GM20000 (cell line): Measurements from ENCODE around the gene TRIM46.

Source experiments
- DNase-seq: peaks from one replicate; pipeline ENCODE4 v3.0.0; 2012; ENCODE audit warnings: low spot score
- TF ChIP-seq, protein P1 (sequence below): IDR thresholded peaks from 2 replicates; pipeline ENCODE4 v1.5.1; 2012; ENCODE audit warnings: mild to moderate bottlenecking, control low read depth; ENCODE audit errors: extremely low read depth, missing control alignments

TRIM46 gene

DNA sequence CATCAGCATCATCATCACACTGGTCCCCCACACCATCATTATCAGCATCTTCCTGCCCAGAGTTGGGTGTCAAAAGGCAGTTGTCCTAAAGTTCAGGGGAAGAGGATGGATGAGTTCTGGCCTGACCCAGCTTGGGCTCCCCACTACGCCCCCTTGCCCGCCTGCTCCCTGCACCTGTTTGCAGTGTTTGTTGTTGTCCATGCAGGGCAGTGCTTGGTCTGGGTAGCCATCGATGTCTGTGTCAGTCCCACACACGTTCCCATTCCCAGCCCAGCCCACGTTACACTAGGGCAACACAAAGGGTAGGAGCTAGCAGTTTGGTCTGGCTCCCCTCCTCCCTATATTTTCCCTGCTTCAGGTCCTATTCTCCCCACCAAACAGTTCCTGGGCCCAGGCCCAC, 27.3 kb downstream of the TRIM46 start:
- TF ChIP-seq, protein P1, sequence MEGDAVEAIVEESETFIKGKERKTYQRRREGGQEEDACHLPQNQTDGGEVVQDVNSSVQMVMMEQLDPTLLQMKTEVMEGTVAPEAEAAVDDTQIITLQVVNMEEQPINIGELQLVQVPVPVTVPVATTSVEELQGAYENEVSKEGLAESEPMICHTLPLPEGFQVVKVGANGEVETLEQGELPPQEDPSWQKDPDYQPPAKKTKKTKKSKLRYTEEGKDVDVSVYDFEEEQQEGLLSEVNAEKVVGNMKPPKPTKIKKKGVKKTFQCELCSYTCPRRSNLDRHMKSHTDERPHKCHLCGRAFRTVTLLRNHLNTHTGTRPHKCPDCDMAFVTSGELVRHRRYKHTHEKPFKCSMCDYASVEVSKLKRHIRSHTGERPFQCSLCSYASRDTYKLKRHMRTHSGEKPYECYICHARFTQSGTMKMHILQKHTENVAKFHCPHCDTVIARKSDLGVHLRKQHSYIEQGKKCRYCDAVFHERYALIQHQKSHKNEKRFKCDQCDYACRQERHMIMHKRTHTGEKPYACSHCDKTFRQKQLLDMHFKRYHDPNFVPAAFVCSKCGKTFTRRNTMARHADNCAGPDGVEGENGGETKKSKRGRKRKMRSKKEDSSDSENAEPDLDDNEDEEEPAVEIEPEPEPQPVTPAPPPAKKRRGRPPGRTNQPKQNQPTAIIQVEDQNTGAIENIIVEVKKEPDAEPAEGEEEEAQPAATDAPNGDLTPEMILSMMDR = no peak
- no peak for DNase-seq

DNA sequence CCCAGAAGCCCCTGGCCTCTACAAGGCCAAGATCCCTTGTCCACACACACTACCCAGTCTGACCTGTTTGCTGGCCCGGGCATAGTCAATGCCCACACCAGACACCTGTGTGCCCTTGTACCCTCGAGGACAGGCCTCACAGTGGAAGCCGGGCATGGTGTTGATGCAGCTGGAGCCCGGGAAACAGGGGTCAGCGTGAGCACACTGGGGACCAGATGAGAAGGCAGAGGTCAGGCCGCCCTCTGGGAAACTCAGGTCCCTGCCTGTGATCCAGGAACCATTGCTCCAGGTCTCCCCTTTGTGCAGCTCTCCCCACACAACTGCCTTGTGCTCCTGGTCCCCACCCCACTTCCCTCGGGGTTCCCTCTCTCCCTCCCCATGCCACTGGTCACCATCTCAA, 28.5 kb downstream of the TRIM46 start:
- TF ChIP-seq, protein P1 = no peak
- no peak for DNase-seq

DNA sequence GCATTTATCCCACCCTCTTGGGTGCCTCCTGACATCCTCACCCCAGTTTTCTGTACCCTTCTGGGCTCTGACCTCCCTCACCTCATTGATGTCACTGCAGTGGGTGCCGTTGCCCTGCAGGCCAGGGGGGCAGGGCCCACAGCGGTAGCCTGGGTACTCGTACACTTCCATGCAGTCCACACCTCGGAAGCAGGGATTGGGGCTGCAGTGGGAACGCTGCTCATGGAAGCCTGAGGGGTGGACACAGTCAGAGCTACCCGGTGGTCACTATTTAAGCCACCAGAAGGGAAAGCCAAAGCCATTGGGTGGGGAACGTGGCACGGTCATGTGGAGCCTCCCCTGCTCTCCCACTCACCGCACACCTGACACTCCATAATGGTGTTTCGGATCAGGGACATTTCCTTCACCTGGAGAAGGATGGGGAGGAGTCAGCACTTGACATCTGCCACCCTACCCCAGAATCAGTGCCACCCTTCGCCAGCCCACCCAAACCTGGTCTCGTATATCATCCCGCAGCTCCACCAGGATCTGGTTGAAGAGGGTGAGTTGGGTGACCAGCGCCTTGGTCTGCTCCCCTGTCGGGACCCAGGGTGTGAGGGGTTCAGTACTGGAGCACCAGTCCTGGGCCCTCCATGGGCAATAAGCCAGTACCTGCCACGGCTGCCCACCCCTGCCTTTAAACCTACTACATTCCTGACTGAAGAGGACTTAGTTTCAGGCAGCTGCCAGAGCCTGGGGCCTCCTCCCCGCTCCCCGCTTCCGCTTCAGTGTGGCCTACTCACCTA, 29.3 kb downstream of the TRIM46 start:
- TF ChIP-seq, protein P1 = no peak
- DNase-seq = no peak

DNA sequence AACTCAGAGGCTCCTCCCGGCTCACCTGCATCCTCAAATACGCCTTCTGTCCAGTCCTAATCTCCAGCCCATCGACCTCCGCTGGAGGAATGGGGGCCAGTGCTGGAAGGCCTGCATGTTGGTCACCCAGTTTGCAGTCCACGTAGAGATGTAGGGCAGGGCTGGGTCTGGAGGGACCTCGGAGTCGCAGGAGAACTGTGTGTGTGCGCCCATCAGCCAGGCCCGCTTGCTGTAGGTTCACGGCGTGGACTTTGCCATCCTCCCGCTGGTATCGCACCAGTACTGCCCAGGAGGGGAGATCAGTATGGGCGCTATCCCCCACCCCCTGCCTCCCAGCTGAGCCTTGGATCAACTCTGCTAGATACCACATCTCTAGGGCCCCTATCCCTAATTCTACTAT, 31.4 kb downstream of the TRIM46 start:
- no peak for DNase-seq
- TF ChIP-seq, protein P1 = no peak

DNA sequence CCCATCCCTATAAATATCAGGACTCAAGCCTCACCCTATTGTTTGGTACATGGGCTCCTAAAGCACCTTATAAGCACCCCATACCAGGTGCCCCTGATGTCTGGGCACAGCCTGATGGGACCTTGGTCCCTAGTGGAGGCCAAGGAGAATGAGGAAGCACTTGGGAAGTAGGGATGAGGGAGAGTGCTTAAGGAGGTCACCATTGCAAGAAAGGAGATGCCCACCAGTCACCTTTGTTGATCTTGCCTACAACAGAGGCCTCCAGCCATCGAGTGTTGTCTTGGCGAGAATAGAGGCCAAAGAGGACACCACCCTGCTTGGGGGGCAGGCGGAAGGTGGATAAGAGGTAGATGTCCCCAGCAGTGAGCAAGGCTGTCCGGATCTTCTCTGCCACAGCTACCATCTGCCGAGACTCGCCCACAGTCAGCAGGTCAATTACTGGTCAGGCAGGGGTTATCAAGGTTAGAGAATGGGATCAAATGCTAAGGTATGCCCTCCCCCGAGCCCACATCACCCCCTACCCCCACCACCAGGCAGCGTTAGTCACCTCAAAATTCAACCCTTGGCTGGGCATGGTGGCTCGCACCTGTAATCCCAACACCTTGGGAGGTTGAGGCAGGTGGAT, 32.4 kb downstream of the TRIM46 start:
- no peak for DNase-seq
- TF ChIP-seq, protein P1 = no peak

DNA sequence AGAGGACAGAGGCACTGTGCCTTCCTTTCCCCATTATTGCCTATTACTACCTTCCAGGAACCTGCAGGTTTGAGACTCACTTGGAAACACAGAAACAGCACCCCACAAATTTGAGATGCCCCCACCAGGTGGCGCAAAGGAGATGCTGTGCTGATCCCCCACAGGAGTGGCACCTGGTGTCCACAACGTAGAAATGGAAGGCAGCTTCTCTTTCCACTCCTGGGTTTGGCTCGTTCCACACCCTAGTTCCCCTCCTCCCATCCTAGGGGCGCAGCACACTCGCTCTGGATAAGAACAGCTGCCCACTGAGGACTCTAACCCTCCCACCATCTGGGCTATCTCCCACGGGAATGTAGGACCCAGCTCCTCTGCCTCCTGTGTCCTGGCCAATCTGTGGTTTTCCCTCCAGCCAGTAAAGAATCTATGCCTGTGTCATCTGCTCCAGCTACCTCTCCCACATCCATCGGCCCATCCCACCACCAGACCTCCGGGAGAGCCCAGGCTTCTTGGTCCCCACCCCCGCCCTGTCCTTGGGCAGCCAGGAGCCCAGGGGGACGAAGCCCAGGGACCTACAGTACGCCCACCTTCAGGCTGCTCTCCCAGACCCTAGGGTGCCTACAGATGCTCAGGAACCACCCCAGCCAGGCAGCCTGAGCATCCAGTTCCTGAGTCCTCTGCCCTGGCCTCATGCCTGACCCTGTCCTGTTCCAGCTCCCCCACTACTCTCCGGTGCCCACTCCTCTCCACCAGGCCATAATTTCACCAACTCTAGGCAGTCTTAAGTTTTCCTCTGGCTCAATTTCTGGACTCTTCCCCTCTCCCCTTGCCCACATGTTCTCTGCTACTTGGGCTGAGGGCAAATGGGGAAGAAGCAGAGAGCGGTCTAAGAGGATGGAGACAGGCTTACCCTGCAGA, 33.5 kb downstream of the TRIM46 start:
- peak; percentile 83 for DNase-seq
- TF ChIP-seq, protein P1 = peak; percentile 67
